ENCODE data around the gene HIBADH. TPM values are rescaled to one million over a fixed set of nuclear protein-coding genes. Genes with fewer than 3 reads are reported as not detected.

Gene HIBADH
- total and polyA plus RNA-seq, 9 of the 15 experiments (the other 6 are each of a cell fraction or from before 2014, with no cell fraction given): 10.7 to 67.8 (median 36.9) TPM

- TF ChIP-seq RERE (CRISPR knock-in tag; IDR thresholded peaks at IDR 0.05; ENCODE audit: borderline replicate concordance) (no peak), TEAD1 (CRISPR knock-in tag; IDR thresholded peaks at IDR 0.05) (no peak)
These were observed 129.0 kb downstream of the HIBADH start (continued) for GRCh38 chr7:27533652-27534081.

DNA sequence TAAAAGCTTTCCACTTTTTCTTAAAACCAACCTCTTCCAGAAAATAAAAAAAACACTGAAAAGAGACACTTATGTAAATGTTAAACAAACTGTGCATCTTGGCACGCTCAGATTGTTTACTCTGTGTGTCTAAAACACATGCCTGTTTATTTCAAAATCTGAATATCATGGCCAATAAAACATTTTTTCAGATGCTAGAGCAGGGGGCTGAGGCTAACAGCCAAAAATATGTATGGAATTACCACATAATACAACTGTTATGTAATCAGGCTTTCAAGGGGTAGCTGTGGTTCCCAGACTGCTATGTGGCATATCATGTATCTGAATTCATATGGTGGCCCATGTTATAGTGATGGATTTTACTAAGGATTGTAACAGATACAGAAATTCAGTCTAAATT is 130.4 kb downstream of the HIBADH start:
- intact Hi-C loops (cut with micrococcal nuclease): loop anchor here (10.0 kb wide), 1 partner anchor 62 kb away; no protein-coding TSS in a partner anchor
- peaks cover 21% of the 10 kb centered on the region; the same call in 2 of the 3 replicates for H3K36me3 ChIP-seq (ENCODE audit: control insufficient read depth, insufficient read depth, low read length)
- H3K9me3 ChIP-seq (replicated peaks; ENCODE audit: control insufficient read depth, insufficient read depth, low read depth, low read length): no peaks in the 10 kb centered on the region
- H3K9me1 ChIP-seq (ENCODE audit: control insufficient read depth, insufficient read depth, low read length): no peaks in the 10 kb centered on the region
- no peak overlapping the region for H3K4me3 ChIP-seq
- no peak for DNase-seq (ENCODE audit: extremely low read depth in 1 of 4, low spot score in 3 of 4)
- FAIRE-seq: no peak
- WGBS (ENCODE audit: insufficient coverage, low coverage, missing lambda C conversion rate): 53% methylated on average over 1 of the region's 1 CpG
- ChIA-PET CTCF (ENCODE audit: low intra/inter-chr PET ratio) (no interaction called here), POLR2A (no interaction called here)
- ATAC-seq: no peak
- H3K4me1 ChIP-seq (replicated peaks in 1 of 2; ENCODE audit: control insufficient read depth in 2 of 2, insufficient read depth in 2 of 2, low read length in 2 of 2): no peaks in the 10 kb centered on the region
- H3K79me2 ChIP-seq (ENCODE audit: control insufficient read depth, insufficient read depth, low read length): no peaks in the 10 kb centered on the region
- in situ Hi-C loops (cut with MboI): no loop called here
- no peak overlapping the region for H3K4me2 ChIP-seq (ENCODE audit: insufficient read depth, low read length)
- H4K20me1 ChIP-seq (replicated peaks; ENCODE audit: control insufficient read depth, insufficient read depth, low read length): no peaks in the 10 kb centered on the region
- no TSS peak for BruUV-seq (replicated peaks)
- H3K27ac ChIP-seq (ENCODE audit: extremely low read depth, low read depth, low read length): no peak overlapping the region
- no peak overlapping the region for H2AFZ ChIP-seq (ENCODE audit: low read depth, low read length)
- H3K9ac ChIP-seq (ENCODE audit: insufficient read depth in 1 of 2, low read depth in 2 of 2, low read length in 2 of 2): no peak overlapping the region
- H3K27me3 ChIP-seq (ENCODE audit: control insufficient read depth in 2 of 2, insufficient read depth in 2 of 2, low read length in 2 of 2): no peaks in the 10 kb centered on the region
- TF ChIP-seq NFE2L1 (tag; IDR thresholded peaks at IDR 0.05; ENCODE audit: borderline replicate concordance, low read depth): no peak
- TF ChIP-seq SRSF7 (optimal IDR thresholded peaks at IDR 0.05; ENCODE audit: low read depth, low read length): no peak
- TF ChIP-seq LARP7 (IDR thresholded peaks at IDR 0.05): no peak
- TF ChIP-seq, protein P1, sequence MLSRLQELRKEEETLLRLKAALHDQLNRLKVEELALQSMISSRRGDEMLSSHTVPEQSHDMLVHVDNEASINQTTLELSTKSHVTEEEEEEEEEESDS (CRISPR knock-in tag; IDR thresholded peaks at IDR 0.05): no peak
- no peak for TF ChIP-seq ZFPM2 (CRISPR knock-in tag; IDR thresholded peaks at IDR 0.05)
- TF ChIP-seq RBM25 (IDR thresholded peaks at IDR 0.05; ENCODE audit: low read depth, low read length, severe bottlenecking): no peak
- TF ChIP-seq, protein P2, sequence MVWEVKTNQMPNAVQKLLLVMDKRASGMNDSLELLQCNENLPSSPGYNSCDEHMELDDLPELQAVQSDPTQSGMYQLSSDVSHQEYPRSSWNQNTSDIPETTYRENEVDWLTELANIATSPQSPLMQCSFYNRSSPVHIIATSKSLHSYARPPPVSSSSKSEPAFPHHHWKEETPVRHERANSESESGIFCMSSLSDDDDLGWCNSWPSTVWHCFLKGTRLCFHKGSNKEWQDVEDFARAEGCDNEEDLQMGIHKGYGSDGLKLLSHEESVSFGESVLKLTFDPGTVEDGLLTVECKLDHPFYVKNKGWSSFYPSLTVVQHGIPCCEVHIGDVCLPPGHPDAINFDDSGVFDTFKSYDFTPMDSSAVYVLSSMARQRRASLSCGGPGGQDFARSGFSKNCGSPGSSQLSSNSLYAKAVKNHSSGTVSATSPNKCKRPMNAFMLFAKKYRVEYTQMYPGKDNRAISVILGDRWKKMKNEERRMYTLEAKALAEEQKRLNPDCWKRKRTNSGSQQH (CRISPR knock-in tag; IDR thresholded peaks at IDR 0.05): no peak
- no peak for TF ChIP-seq YBX1 (IDR thresholded peaks at IDR 0.05)
- no peak for TF ChIP-seq KLF6 (CRISPR knock-in tag; IDR thresholded peaks at IDR 0.05; ENCODE audit: borderline replicate concordance)
- TF ChIP-seq, protein P3, sequence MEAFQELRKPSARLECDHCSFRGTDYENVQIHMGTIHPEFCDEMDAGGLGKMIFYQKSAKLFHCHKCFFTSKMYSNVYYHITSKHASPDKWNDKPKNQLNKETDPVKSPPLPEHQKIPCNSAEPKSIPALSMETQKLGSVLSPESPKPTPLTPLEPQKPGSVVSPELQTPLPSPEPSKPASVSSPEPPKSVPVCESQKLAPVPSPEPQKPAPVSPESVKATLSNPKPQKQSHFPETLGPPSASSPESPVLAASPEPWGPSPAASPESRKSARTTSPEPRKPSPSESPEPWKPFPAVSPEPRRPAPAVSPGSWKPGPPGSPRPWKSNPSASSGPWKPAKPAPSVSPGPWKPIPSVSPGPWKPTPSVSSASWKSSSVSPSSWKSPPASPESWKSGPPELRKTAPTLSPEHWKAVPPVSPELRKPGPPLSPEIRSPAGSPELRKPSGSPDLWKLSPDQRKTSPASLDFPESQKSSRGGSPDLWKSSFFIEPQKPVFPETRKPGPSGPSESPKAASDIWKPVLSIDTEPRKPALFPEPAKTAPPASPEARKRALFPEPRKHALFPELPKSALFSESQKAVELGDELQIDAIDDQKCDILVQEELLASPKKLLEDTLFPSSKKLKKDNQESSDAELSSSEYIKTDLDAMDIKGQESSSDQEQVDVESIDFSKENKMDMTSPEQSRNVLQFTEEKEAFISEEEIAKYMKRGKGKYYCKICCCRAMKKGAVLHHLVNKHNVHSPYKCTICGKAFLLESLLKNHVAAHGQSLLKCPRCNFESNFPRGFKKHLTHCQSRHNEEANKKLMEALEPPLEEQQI (IDR thresholded peaks at IDR 0.05): no peak
